Measurements from ENCODE around the gene ZNF2.

The ZNF2 gene

DNA sequence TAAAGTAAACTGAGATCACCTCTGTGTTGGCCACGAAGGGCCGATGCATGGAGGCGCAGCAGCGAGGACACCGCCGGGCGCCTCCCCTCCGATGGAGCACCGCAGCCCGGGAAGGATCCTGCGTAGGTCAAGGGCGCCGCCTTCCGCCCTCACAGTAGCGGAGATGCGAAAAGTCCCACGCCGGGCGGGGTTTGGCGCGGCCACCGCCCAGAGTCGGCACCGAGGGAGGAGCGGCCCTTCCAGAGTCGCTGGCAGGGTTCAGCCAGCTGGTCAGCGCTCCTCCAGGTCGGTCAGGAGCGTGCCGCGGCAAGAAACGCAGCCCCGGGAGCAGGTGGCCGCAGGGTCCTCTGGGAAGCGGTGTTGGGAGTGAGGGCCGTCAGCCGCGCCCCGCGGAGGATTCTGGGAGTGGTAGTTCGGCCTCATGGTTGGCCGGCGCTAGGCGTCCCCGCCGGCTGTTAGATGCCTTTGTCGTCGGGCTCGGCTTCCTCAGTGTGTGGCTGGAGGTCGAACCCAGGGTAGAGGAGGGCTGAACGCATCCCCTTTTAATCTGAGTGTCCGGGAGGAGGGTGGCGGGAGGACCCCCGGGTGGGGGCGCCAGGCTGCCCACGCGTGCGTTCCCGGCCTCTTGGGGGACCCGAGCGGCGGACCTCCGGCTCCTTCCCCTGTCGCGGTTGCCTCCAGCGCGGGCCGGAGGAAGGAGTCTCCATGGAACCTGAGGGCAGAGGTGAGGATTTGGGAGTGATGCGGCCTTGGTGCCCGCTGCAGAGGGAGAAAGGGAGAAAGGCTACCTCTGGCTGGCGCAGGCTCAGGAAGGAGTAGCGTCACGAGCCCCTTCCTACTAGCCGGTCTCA lies 41.7 kb downstream of the ZNF2 start, which contains the start of gene ZNF892:
Gene ZNF892 (plus strand): TSS at position 411 of the 851 bp plus-strand sequence. CDS start 295 bp downstream, at position 706.
- peak; percentile 67 for DNase-seq

DNA sequence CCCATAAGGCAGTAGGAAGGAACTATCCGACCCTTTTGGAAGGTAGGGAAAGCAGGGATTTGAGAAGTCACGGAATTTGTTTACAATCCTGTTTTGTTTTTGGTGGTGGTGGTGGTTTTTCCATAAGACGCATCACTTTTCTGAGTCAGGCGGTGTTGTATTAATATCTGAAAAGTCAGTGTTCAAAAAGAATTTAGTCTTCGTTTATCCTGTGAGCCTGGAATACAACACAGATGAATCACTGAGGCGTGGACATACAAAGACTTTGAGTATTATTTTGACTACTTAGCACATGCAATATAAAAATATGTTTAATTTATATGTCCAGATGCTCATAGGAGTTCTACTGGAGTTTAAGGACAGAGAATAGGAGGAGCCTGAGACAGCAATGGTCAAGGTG lies 42.5 kb downstream of the ZNF2 start:
- no peak for DNase-seq

DNA sequence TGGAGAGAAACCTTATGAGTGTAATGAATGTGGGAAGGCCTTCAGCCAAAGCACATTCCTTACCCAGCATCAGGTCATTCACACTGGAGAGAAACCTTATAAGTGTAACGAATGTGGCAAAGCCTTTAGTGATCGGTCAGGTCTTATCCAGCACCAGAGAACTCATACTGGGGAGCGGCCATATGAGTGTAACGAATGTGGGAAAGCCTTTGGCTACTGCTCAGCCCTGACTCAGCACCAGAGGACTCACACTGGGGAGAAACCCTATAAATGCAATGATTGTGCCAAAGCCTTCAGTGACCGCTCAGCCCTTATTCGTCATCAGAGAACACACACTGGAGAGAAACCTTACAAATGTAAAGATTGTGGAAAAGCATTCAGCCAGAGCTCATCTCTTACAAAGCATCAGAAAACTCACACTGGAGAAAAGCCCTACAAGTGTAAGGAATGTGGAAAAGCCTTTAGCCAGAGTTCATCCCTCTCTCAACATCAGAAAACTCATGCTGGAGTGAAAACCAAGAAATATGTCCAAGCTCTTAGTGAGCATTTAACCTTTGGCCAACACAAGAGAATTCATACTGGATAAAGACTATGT lies 49.5 kb downstream of the ZNF2 start:
- no peak for DNase-seq

DNA sequence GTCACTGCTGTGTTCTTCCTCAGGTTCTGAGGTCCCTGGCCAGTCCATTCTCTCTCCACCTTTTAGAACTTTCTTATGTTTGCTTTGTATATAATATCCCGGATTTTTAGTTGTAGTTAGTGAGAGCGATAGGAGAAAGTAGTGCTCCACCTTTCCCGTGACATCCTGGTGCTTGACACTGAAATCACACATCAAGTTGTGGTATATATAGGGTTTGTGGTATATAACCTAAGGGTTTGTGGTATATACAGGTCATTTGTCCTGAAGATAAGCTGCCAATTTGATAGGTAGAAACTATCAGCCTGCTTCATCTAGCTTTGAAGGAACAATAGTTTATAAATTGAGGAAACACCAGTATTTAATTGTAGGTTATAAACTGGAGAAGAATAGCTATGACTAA lies 54.8 kb downstream of the ZNF2 start:
- DNase-seq, result no peak

DNA sequence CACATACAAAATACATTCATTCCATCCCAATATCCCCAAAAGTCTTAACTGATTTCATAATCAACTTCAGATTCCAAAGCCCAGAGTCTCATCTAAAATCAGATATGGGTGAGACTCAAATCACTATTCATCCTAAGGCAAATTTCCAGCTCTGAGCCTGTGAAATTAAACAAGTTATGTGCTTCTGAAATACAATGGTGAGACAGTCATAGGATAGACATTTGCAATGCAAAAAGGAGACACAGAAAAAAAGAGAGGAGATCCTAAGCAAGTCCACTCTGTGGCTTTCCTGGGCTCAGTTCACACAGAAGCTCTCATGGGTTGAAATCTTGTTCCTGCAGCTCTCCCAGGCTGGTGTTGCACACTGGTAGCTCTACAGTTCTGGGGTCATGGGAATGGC lies 60.0 kb downstream of the ZNF2 start:
- no peak for DNase-seq

DNA sequence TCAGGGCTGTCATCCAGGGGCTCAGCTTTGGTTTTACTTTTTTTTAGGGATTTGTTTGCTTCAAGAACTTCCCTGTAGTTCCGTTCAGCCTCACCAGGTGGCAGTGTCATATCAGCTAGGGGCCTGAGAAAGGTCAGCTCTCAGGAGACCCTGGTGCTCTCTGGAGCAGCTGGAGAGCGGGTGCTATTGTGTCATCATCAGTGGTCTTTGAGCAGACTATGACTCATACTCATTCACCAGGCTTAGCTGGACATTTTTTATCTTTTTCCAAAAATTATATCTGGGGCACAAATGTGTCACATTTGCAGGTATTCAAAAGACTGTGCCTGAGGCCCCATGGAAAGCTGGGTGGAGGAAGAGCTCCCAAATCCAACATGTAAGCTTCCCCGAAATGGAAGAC lies 66.1 kb downstream of the ZNF2 start:
- DNase-seq, result no peak

DNA sequence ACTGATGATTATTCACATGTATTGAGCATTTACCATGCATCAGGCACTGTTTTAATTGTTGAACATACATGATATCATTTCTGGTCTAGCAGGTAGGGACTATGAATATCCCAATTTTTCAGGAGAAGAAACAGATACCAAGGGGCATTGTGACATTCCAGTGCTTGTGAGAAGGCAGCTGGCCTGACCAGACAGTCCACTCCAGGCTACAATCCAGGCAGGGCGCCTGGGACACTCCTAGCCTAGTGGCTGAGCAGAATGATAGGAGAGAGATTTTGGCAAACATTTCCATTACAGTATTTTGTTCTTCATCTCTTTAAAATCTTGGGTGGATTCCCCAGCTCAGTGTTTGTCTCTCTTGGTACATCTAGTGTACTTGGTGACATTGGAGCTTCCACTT lies 66.6 kb downstream of the ZNF2 start:
- DNase-seq, result no peak

Data from effector CD4-positive, alpha-beta T cell (primary cell).